ENCODE results near the gene FGFR1OP2. TPM values are rescaled to one million over a fixed set of nuclear protein-coding genes. Genes with fewer than 3 reads are reported as not detected.

Gene FGFR1OP2
- total and polyA plus RNA-seq, 2 of the 4 experiments (the other 2 are of a cell fraction) = 26.7 to 31.0 TPM

DNA sequence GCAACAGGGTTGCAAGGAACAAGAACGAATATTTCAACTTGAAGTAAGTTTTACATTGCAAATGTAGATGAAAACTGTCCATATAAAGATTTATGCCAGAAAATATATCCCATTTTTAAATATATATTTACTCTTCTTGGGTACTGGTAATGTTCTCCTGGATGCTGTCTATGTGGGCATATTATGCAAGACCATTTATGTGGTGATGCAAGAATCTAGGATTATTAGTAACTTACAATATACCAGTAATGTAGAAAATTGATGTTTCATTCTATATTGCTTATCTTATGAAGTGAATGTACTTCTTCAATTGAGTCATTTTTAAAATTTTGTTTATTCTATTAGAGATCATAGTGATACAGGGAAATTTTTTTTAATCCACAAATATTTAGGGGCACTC, 25.1 kb downstream of the FGFR1OP2 start:
- Histone ChIP-seq H2BK20ac (ENCODE audit: low read depth, low read length) (no peak overlapping the region), H3K23ac (ENCODE audit: low read depth, low read length) (no peak overlapping the region), H3K27me3 (ENCODE audit: control insufficient read depth, insufficient read depth, low read length) (no peaks in the 10 kb centered on the region), H2AK9ac (replicated peaks; ENCODE audit: low read depth, low read length, poor library complexity) (no peak overlapping the region), H3K4me2 (ENCODE audit: low read depth, low read length) (no peak overlapping the region), H3K14ac (replicated peaks; ENCODE audit: low read depth, low read length) (no peak overlapping the region), H2AK5ac (ENCODE audit: low read depth, low read length) (no peak overlapping the region), H3K79me1 (ENCODE audit: low read depth in 1 of 2, low read length in 2 of 2) (no peaks in the 10 kb centered on the region), H3K4me3 (ENCODE audit: insufficient read depth, low read depth, low read length) (no peak overlapping the region), H3K4ac (ENCODE audit: low read depth, low read length) (no peak overlapping the region), H3K56ac (ENCODE audit: extremely low read depth, insufficient read depth, low read length) (no peak overlapping the region), H4K8ac (ENCODE audit: low read depth in 2 of 2, low read length in 2 of 2) (no peak overlapping the region), H2BK15ac (ENCODE audit: low read depth, low read length) (no peak overlapping the region), H3K18ac (ENCODE audit: low read depth, low read length) (no peak overlapping the region), H4K20me1 (ENCODE audit: insufficient read depth, low read length) (no peaks in the 10 kb centered on the region), H2AFZ (replicated peaks; ENCODE audit: low read length, poor library complexity) (no peak overlapping the region), H3K9me3 (ENCODE audit: control insufficient read depth, insufficient read depth, low read length) (no peaks in the 10 kb centered on the region), H4K5ac (ENCODE audit: low read depth, low read length) (no peak overlapping the region), H3K9ac (ENCODE audit: low read depth, low read length) (no peak overlapping the region), H3K4me1 (ENCODE audit: control insufficient read depth, insufficient read depth, low read length) (no peaks in the 10 kb centered on the region), H3K36me3 (ENCODE audit: control insufficient read depth, insufficient read depth, low read length) (peaks cover 8% of the 10 kb centered on the region), H4K91ac (ENCODE audit: insufficient read depth, low read depth, low read length) (no peak overlapping the region), H2BK5ac (ENCODE audit: low read depth, low read length, poor library complexity, severe bottlenecking) (no peak overlapping the region), H2BK120ac (ENCODE audit: low read depth, low read length) (no peak overlapping the region), H3K27ac (ENCODE audit: insufficient read depth, low read length) (no peak overlapping the region), H3K9me1 (ENCODE audit: insufficient read depth, low read length) (peaks cover 4% of the 10 kb centered on the region; the same call in 1 of the 2 replicates)
- intact Hi-C loops (cut with micrococcal nuclease) (loop anchor here (5.0 kb wide), 1 partner anchor 39 kb away; no protein-coding TSS in a partner anchor), dilution Hi-C loops (cut with HindIII; ENCODE audit: low sequenced_read_pairs, unreplicated experiment) (no loop called here), in situ Hi-C loops (cut with MboI; ENCODE audit: low sequenced_read_pairs) (no loop called here)
- CTCF ChIA-PET = no interaction called here
- ATAC-seq (ENCODE audit: low read depth) (no peak), DNase-seq (peak; percentile 16)
- no CpG with 5 or more reads among the region's 1 CpG for WGBS, 2 experiments (ENCODE audit: extremely low coverage in 2 of 2, insufficient read length in 1 of 2)
- POLR2A ChIA-PET (ENCODE audit: unreplicated experiment) = no interaction called here
- TF ChIP-seq CEBPB (IDR thresholded peaks at IDR 0.05; ENCODE audit: low read depth, low read length) = peak; percentile 74
- no peak for TF ChIP-seq RFX5 (IDR thresholded peaks at IDR 0.05; ENCODE audit: low read depth, low read length)
- no TSS peak for BruUV-seq (replicated peaks)

All from IMR-90 (cell line).